H1 (cell line): ENCODE results near the gene NPTX1. TPM values are rescaled to one million over a fixed set of nuclear protein-coding genes. Genes with fewer than 3 reads are reported as not detected.

Experiments
- CTCF ChIA-PET: fragments of 300-600 bp; sonication (Branson Sonifier 250); formaldehyde crosslinking; loops from one replicate; lab custom pipeline; 2021; ENCODE audit not compliant: partially characterized antibody; lab: Charles Lee
- POLR2A ChIA-PET: fragments of 300-600 bp; sonication (Branson Sonifier 250); formaldehyde crosslinking; loops from one replicate; lab custom pipeline; 2021; ENCODE audit warnings: inconsistent platforms; ENCODE audit not compliant: partially characterized antibody; lab: Charles Lee
- DNase-seq, 2 experiments: peaks; one replicate each; pipeline versions ENCODE4 v3.0.0 to v3.0.0-alpha.2; 2010 to 2022; ENCODE audit warnings: low spot score in 2 of 2, low read depth in 1 of 2, mixed read lengths in 1 of 2
- FAIRE-seq: peaks from 2 replicates; lab custom pipeline; 2011; peaks lifted over from hg19 to GRCh38; lab: Jason Lieb, UNC
- H2AFZ ChIP-seq: 2 replicates; pipeline ENCODE4 v1.8.1; 2012; ENCODE audit warnings: low read length, inconsistent platforms
- H2AK5ac ChIP-seq: 2 replicates; pipeline ENCODE4 v1.6.1; 2013; ENCODE audit warnings: low read depth, low read length
- H2BK120ac ChIP-seq: replicated peaks from 2 replicates; pipeline ENCODE3; 2013; ENCODE audit warnings: low read depth, low read length, inconsistent platforms
- H2BK12ac ChIP-seq: 2 replicates; pipeline ENCODE4 v1.6.1; 2013; ENCODE audit warnings: low read depth, low read length
- H2BK15ac ChIP-seq: 2 replicates; pipeline ENCODE4 v1.6.1; 2013; ENCODE audit warnings: low read length
- H2BK20ac ChIP-seq: 2 replicates; pipeline ENCODE4 v1.6.1; 2013; ENCODE audit warnings: low read length
- H2BK5ac ChIP-seq: 2 replicates; pipeline ENCODE4 v1.6.1; 2013; ENCODE audit warnings: low read depth, low read length
- H3K14ac ChIP-seq: 2 replicates; pipeline ENCODE4 v1.6.1; 2013; ENCODE audit warnings: inconsistent platforms; ENCODE audit not compliant: insufficient read length
- H3K18ac ChIP-seq: 2 replicates; pipeline ENCODE4 v1.6.1; 2013; ENCODE audit warnings: low read length; ENCODE audit errors: extremely low read depth
- H3K23ac ChIP-seq: 2 replicates; pipeline ENCODE4 v1.6.1; 2013; ENCODE audit warnings: inconsistent platforms; ENCODE audit not compliant: insufficient read length
- H3K23me2 ChIP-seq: 2 replicates; pipeline ENCODE4 v1.6.1; 2013; ENCODE audit warnings: low read depth, low read length
- H3K27ac ChIP-seq: 2 replicates; pipeline ENCODE4 v1.6.1; 2011; ENCODE audit warnings: low read depth, low read length, inconsistent platforms
- H3K27me3 ChIP-seq, 4 experiments: replicated peaks in 1 of 4; 1 replicate in 1 of 4; 2 replicates in 3 of 4; pipeline versions ENCODE4 v1.6.1 to v1.8.1; 2011 to 2013; ENCODE audit warnings: low read length in 3 of 4, mild to moderate bottlenecking in 3 of 4, inconsistent platforms in 2 of 4, mixed read lengths in 2 of 4, moderate library complexity in 1 of 4; ENCODE audit not compliant: control insufficient read depth in 3 of 4, insufficient read depth in 3 of 4; ENCODE audit errors: extremely low read depth in 1 of 4
- H3K36me3 ChIP-seq, 4 experiments: 2 replicates each; pipeline versions ENCODE4 v1.6.1 to v1.8.1; 2011 to 2013; ENCODE audit warnings: mild to moderate bottlenecking in 4 of 4, low read length in 3 of 4, moderate library complexity in 2 of 4, control low read depth in 1 of 4, inconsistent platforms in 1 of 4; ENCODE audit not compliant: insufficient read depth in 4 of 4, control insufficient read depth in 2 of 4
- H3K4ac ChIP-seq: replicated peaks from 2 replicates; pipeline ENCODE3; 2013; ENCODE audit warnings: low read length, low read depth, mixed read lengths, inconsistent platforms; ENCODE audit not compliant: insufficient read length
- H3K4me1 ChIP-seq, 4 experiments: replicated peaks in 1 of 4; 1 replicate in 1 of 4; 2 replicates in 3 of 4; pipeline versions ENCODE4 v1.6.1 to v1.8.1; 2011 to 2013; ENCODE audit warnings: low read length in 3 of 4, inconsistent platforms in 2 of 4, mixed read lengths in 1 of 4; ENCODE audit not compliant: insufficient read depth in 4 of 4, control insufficient read depth in 3 of 4
- H3K4me2 ChIP-seq, 2 experiments: 2 replicates each; pipeline versions ENCODE4 v1.6.1 to v1.8.1; 2011 to 2013; ENCODE audit warnings: low read depth in 2 of 2, low read length in 2 of 2, control low read depth in 1 of 2, inconsistent platforms in 1 of 2, mild to moderate bottlenecking in 1 of 2; ENCODE audit not compliant: insufficient read depth in 1 of 2
- H3K4me3 ChIP-seq, 4 experiments: fragments of 200-600, 300-600 bp in 1 of 4; sonication (generic), shearing (Covaris generic), sonication (Bioruptor Twin) in 1 of 4; 2 replicates each; pipeline versions ENCODE4 v1.5.1 to v1.8.1; 2011 to 2016; ENCODE audit warnings: low read length in 4 of 4, low read depth in 3 of 4, control low read depth in 2 of 4, inconsistent platforms in 2 of 4, mild to moderate bottlenecking in 2 of 4, mixed read lengths in 1 of 4, moderate library complexity in 1 of 4; ENCODE audit not compliant: insufficient read depth in 2 of 4; ENCODE audit errors: extremely low read depth in 1 of 4
- H3K56ac ChIP-seq: replicated peaks from 2 replicates; pipeline ENCODE3; 2013; ENCODE audit warnings: low read depth, mild to moderate bottlenecking, mixed read lengths, low read length, inconsistent platforms; ENCODE audit not compliant: insufficient read length
- H3K79me1 ChIP-seq: 2 replicates; pipeline ENCODE4 v1.6.1; 2013; ENCODE audit warnings: low read depth, low read length, control low read depth
- H3K79me2 ChIP-seq, 2 experiments: 2 replicates each; pipeline versions ENCODE4 v1.6.1 to v1.8.1; 2012 to 2013; ENCODE audit warnings: low read length in 2 of 2, mild to moderate bottlenecking in 2 of 2, inconsistent platforms in 1 of 2; ENCODE audit not compliant: insufficient read depth in 2 of 2, control insufficient read depth in 1 of 2
- H3K9ac ChIP-seq, 4 experiments: replicated peaks in 1 of 4; 1 replicate in 1 of 4; 2 replicates in 3 of 4; pipeline versions ENCODE4 v1.6.1 to v1.8.1; 2011 to 2013; ENCODE audit warnings: low read depth in 3 of 4, low read length in 3 of 4, control low read depth in 2 of 4, mild to moderate bottlenecking in 2 of 4, moderate library complexity in 2 of 4, inconsistent platforms in 1 of 4; ENCODE audit errors: extremely low read depth in 1 of 4
- H3K9me3 ChIP-seq, 2 experiments: 2 replicates each; pipeline versions ENCODE4 v1.6.1 to v1.8.1; 2012 to 2013; ENCODE audit warnings: mild to moderate bottlenecking in 2 of 2, moderate library complexity in 2 of 2, control low read depth in 1 of 2, inconsistent platforms in 1 of 2, low read depth in 1 of 2, low read length in 1 of 2, mixed read lengths in 1 of 2; ENCODE audit not compliant: insufficient read depth in 2 of 2
- H4K20me1 ChIP-seq, 2 experiments: replicated peaks in 1 of 2; 2 replicates each; pipeline versions ENCODE3 to v1.8.1; 2011 to 2013; ENCODE audit warnings: inconsistent platforms in 2 of 2, low read length in 2 of 2, mild to moderate bottlenecking in 1 of 2; ENCODE audit not compliant: insufficient read depth in 2 of 2, control insufficient read depth in 1 of 2
- H4K5ac ChIP-seq: 2 replicates; pipeline ENCODE4 v1.6.1; 2013; ENCODE audit warnings: low read length, low read depth, mixed read lengths, inconsistent platforms; ENCODE audit not compliant: insufficient read length
- H4K8ac ChIP-seq: 2 replicates; pipeline ENCODE4 v1.8.0; 2013; ENCODE audit warnings: mild to moderate bottlenecking, moderate library complexity, low read length, inconsistent platforms; ENCODE audit not compliant: insufficient read depth; ENCODE audit errors: extremely low read depth
- H4K91ac ChIP-seq: replicated peaks from 2 replicates; pipeline ENCODE3; 2013; ENCODE audit warnings: low read length, mixed read lengths, inconsistent platforms; ENCODE audit not compliant: insufficient read length
- EP300 ChIP-seq, 2 experiments: IDR thresholded peaks; 1 replicate in 1 of 2; 2 replicates in 1 of 2; pipeline ENCODE4 v1.6.1; 2011 to 2012; ENCODE audit warnings: low read depth in 2 of 2, low read length in 2 of 2, mild to moderate bottlenecking in 2 of 2, borderline replicate concordance in 1 of 2, inconsistent platforms in 1 of 2, moderate library complexity in 1 of 2
- WGBS, 2 experiments: shearing (Covaris generic) in 1 of 2; methylation state at CpG; one replicate each; pipeline versions ENCODE4 v1.1.6 to v1.1.7; 2013 to 2015; ENCODE audit warnings: low lambda C conversion rate in 2 of 2, mixed read lengths in 2 of 2, inconsistent platforms in 1 of 2, low coverage in 1 of 2, missing lambda C conversion rate in 1 of 2; ENCODE audit not compliant: insufficient replicate concordance in 2 of 2, insufficient coverage in 1 of 2, insufficient read length in 1 of 2; ENCODE audit errors: extremely low coverage in 1 of 2, missing lambda C conversion rate in 1 of 2; 5-methylcytosine and 5-hydroxymethylcytosine counted together
- polyA plus RNA-seq, 7 experiments: library from polyadenylated mRNA; depleted of rRNA in 3 of 7; stranded (reverse) in 5 of 7; unstranded in 2 of 7; fragments of >200 nt in 5 of 7; fragments of 200-250 nt in 2 of 7; gene quantifications; 1 replicate in 5 of 7; 2 replicates in 1 of 7; 4 replicates in 1 of 7; pipeline versions ENCODE4 v1.2.1 to v1.2.3, GENCODE V29; 2011 to 2013; ENCODE audit warnings: missing spikeins in 2 of 7, mixed read lengths in 2 of 7
- total RNA-seq: library from RNA; stranded (reverse); fragmentation: NEBNext Ultra II Directional; extraction: Animal tissue kit (Norgen Biotek cat#: 25700); gene quantifications from 2 replicates; pipeline ENCODE4 v1.2.1, GENCODE V29; 2021
- TF ChIP-seq, protein P1 (sequence below): IDR thresholded peaks from 2 replicates; pipeline ENCODE4 v1.6.1; 2012; ENCODE audit warnings: inconsistent platforms

The NPTX1 gene
- total and polyA plus RNA-seq, 2 of the 8 experiments (the other 6 are each of a cell fraction or from before 2014, with no cell fraction given), result 12.0 to 17.9 TPM

DNA sequence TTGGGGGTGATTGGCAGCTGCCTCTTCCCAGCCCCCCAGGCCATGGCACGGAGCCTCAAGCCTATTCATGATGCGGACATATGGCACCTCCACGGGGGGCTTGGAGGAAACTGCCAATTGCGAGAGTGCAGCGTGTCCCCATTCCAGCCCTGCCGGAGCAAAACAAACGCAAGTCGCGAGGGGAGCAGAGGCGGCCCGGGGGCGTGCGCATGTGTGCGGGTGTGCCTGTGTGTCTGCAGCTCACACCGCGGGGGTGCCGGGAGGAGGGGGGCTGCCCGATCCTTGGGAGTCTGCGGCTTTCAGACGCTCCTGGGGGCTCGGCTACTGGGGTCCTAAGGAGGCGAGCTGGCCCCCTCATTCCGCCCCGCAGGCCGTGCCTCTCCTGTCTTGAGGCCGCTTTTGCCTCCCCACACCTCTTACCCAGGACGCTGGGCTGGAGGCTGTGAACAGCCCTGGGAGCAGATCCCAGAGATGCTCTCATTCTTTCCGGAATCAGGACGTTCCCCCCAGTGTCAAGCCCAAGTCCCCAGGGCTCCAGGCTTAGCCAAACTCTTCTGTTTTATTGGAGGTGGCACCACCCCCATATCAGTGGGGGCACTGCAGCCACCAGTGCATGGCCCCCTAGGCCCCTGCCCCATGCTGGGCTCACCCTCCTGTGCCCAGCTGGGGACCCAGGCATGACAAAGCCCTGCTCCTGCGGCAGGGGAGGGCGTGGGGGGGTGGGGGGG is 32.3 kb downstream of the NPTX1 start:
- TF ChIP-seq, protein P1, sequence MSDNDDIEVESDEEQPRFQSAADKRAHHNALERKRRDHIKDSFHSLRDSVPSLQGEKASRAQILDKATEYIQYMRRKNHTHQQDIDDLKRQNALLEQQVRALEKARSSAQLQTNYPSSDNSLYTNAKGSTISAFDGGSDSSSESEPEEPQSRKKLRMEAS, result peak; percentile 38
- TF ChIP-seq EP300 (IDR thresholded peaks at IDR 0.05; ENCODE audit: borderline replicate concordance in 1 of 2, low read depth in 2 of 2, low read length in 2 of 2), result no peak
- DNase-seq (peak in 1 of 2 experiments; percentile 59), FAIRE-seq (no peak)

More for the DNA sequence above, 32.3 kb downstream of the NPTX1 start:
- H3K79me1 ChIP-seq, result no peaks in the 10 kb centered on the region
- no peak overlapping the region for H3K56ac ChIP-seq
- H3K9ac ChIP-seq, result no peak overlapping the region
- no peak overlapping the region for H4K5ac ChIP-seq
- H3K4ac ChIP-seq, result no peak overlapping the region
- H3K36me3 ChIP-seq, result no peaks in the 10 kb centered on the region
- H4K20me1 ChIP-seq, result no peaks in the 10 kb centered on the region
- peak overlapping the region in 3 of 4 experiments; percentile 6 to 35 (median 10); a peak in 4 of 8 replicates for H3K4me3 ChIP-seq
- ChIA-PET POLR2A (interaction anchor here (0.9 to 5.8 kb wide), 3 partner anchors 10 to 58 kb away, joined by 3 to 35 read pairs (median 3); no protein-coding TSS in a partner anchor), CTCF (interaction anchor here (1.0 kb wide), 1 partner anchor 658 kb away, joined by 3 read pairs; no protein-coding TSS in a partner anchor)
- H3K18ac ChIP-seq, result no peak overlapping the region; the same call in 1 of the 2 replicates
- H2BK15ac ChIP-seq, result no peak overlapping the region
- H3K9me3 ChIP-seq, result no peaks in the 10 kb centered on the region
- no peak overlapping the region for H2BK120ac ChIP-seq
- no peaks in the 10 kb centered on the region for H3K23me2 ChIP-seq
- 19% methylated on average over 29 of the region's 31 CpGs; no CpG with 5 or more reads in 1 of the 2 experiments for WGBS, 2 experiments
- peaks cover 0 to 7% (median 0%) of the 10 kb centered on the region in 4 experiments; a peak in 3 of 7 replicates for H3K27me3 ChIP-seq
- no peak overlapping the region for H2BK12ac ChIP-seq
- no peaks in the 10 kb centered on the region for H3K79me2 ChIP-seq
- H4K91ac ChIP-seq, result no peak overlapping the region
- H3K4me2 ChIP-seq, result peak overlapping the region; percentile 50 to 62; a peak in 3 of 4 replicates
- no peak overlapping the region for H3K14ac ChIP-seq
- no peak overlapping the region for H2AFZ ChIP-seq
- H2AK5ac ChIP-seq, result no peak overlapping the region
- H3K4me1 ChIP-seq, result peaks cover 3 to 11% (median 8%) of the 10 kb centered on the region in 4 experiments; a peak in 6 of 7 replicates
- H3K23ac ChIP-seq, result no peak overlapping the region
- H3K27ac ChIP-seq, result no peak overlapping the region
- H2BK5ac ChIP-seq, result no peak overlapping the region
- H4K8ac ChIP-seq, result no peak overlapping the region
- no peak overlapping the region for H2BK20ac ChIP-seq
